Esophagus muscularis mucosa (tissue), 4 donors: ENCODE results near the gene NUP98. TPM values are rescaled to one million over a fixed set of nuclear protein-coding genes. Genes with fewer than 3 reads are reported as not detected.
A peak's percentile ranks its signal among the peaks of the same experiment; 100 is the strongest.

Experiments used
- DNase-seq: peaks from one replicate; pipeline ENCODE4 v3.0.0-alpha.2; 2017; ENCODE audit errors: extremely low spot score
- H3K27ac ChIP-seq, 4 donors: fragments of 200-600 bp; sonication (generic); replicated peaks in 1 of 4; 1 replicate in 3 of 4; 2 replicates in 1 of 4; pipeline ENCODE4 v1.5.1; 2016 to 2019; ENCODE audit warnings: mild to moderate bottlenecking in 1 of 4
- H3K27me3 ChIP-seq, 4 donors: fragments of 200-600 bp; sonication (generic); one replicate each; pipeline versions ENCODE4 v1.5.1 to v1.6.0; 2016 to 2019
- H3K36me3 ChIP-seq, 4 donors: fragments of 200-600 bp; sonication (generic); one replicate each; pipeline ENCODE4 v1.5.1; 2016 to 2019
- H3K4me1 ChIP-seq, 4 donors: fragments of 200-600 bp; sonication (generic); one replicate each; pipeline ENCODE4 v1.5.1; 2016 to 2019
- H3K4me3 ChIP-seq, 4 donors: fragments of 200-600 bp; sonication (generic); 1 replicate in 2 of 4; 2 replicates in 2 of 4; pipeline ENCODE4 v1.5.1; 2016 to 2019; ENCODE audit warnings: mild to moderate bottlenecking in 4 of 4, moderate library complexity in 1 of 4
- H3K9me3 ChIP-seq, 4 donors: fragments of 200-600 bp; sonication (generic); 1 replicate in 3 of 4; 2 replicates in 1 of 4; pipeline ENCODE4 v1.5.1; 2016 to 2019
- EP300 ChIP-seq: sonication (generic); formaldehyde crosslinking; IDR thresholded peaks from one replicate; pipeline ENCODE4 v1.6.1; 2017; ENCODE audit warnings: antibody characterized with exemption
- POLR2A ChIP-seq: fragments of 450-650 bp; IDR thresholded peaks from one replicate; pipeline ENCODE4 v1.6.1; 2017; ENCODE audit warnings: antibody characterized with exemption, moderate library complexity, mild to moderate bottlenecking, low read depth
- POLR2AphosphoS5 ChIP-seq, 2 donors: sonication (generic); formaldehyde crosslinking; IDR thresholded peaks; one replicate each; pipeline ENCODE4 v1.6.1; 2017; ENCODE audit warnings: antibody characterized with exemption in 2 of 2
- WGBS: methylation state at CpG from one replicate; pipeline ENCODE4 v1.1.5; 2018; 5-methylcytosine and 5-hydroxymethylcytosine counted together
- intact Hi-C: fragments of 100-400 bp; cut with DNase I; formaldehyde crosslinking; loops from one replicate; pipeline ENCODE4 v1.15.1; 2023
- total RNA-seq, 4 donors: library from RNA; depleted of rRNA; stranded (reverse); fragments of >200 nt; gene quantifications; one replicate each; pipeline versions ENCODE4 v1.1.0 to v1.2.1, GENCODE V29; 2016
- TF ChIP-seq, protein P1 (sequence below), 3 experiments: fragments of 200-600 bp in 2 of 3; fragments of 450-650 bp in 1 of 3; sonication (generic) in 2 of 3; IDR thresholded peaks; one replicate each; pipeline ENCODE4 v1.5.1; 2017 to 2019; ENCODE audit warnings: antibody characterized with exemption in 3 of 3, mild to moderate bottlenecking in 2 of 3, moderate library complexity in 1 of 3

NUP98 gene
- total RNA-seq, 4 donors from 2014 or later: 67.7 to 117 (median 89.8) TPM

DNA sequence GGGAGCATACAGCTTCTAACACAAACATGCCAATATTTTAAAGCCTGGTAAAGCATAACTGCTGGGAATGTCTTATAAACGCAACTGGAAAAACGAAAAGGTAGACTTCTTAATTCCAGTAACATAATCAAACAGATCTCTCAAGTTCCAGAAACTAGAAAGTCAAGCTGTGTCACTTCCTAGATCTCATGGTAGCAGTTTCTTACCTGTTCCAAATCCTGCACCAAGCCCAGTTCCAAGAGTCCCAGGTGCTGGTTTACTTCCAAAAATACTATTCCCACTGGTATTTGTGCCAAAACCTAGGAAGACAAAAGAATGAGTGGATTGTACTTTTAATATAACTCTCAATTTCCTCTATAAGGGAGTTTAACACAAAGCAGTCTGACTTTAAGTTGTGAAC is 44.2 kb downstream of the NUP98 start:
- Histone ChIP-seq H3K4me3 (no peak overlapping the region), H3K9me3 (no peaks in the 10 kb centered on the region), H3K4me1 (no peaks in the 10 kb centered on the region), H3K27ac (no peak overlapping the region), H3K36me3 (peaks cover 41 to 99% (median 87%) of the 10 kb centered on the region in 4 donors), H3K27me3 (no peaks in the 10 kb centered on the region)
- WGBS: 92% methylated on average over 2 of the region's 2 CpGs
- no peak for DNase-seq
- intact Hi-C loops: no loop called here
- TF ChIP-seq EP300: no peak
- no peak for TF ChIP-seq POLR2AphosphoS5 (IDR thresholded peaks at IDR 0.05)
- TF ChIP-seq POLR2A: no peak
- TF ChIP-seq, protein P1, sequence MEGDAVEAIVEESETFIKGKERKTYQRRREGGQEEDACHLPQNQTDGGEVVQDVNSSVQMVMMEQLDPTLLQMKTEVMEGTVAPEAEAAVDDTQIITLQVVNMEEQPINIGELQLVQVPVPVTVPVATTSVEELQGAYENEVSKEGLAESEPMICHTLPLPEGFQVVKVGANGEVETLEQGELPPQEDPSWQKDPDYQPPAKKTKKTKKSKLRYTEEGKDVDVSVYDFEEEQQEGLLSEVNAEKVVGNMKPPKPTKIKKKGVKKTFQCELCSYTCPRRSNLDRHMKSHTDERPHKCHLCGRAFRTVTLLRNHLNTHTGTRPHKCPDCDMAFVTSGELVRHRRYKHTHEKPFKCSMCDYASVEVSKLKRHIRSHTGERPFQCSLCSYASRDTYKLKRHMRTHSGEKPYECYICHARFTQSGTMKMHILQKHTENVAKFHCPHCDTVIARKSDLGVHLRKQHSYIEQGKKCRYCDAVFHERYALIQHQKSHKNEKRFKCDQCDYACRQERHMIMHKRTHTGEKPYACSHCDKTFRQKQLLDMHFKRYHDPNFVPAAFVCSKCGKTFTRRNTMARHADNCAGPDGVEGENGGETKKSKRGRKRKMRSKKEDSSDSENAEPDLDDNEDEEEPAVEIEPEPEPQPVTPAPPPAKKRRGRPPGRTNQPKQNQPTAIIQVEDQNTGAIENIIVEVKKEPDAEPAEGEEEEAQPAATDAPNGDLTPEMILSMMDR (IDR thresholded peaks at IDR 0.05): no peak

DNA sequence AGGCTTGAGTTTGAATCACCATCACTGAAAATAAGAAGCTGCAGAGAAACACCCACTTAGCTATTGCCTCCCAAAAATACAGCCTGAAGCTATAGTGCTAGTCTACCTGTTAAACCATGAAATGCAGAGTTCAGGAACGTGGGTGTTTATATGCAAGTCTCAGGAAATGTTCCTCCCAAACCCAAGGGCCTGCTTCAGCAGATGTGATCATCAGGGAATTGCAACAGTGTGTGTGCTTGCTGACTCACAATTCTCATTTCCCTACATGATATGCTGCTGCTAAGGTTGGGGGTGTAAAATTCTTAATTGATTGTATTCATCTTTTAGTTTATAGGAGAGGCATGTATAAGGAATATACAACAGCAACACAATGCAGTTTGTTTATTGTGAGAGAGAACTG is 49.6 kb downstream of the NUP98 start:
- no peak overlapping the region for H3K4me3 ChIP-seq
- peaks cover 42 to 97% (median 91%) of the 10 kb centered on the region in 4 donors for H3K36me3 ChIP-seq
- H3K4me1 ChIP-seq: no peaks in the 10 kb centered on the region
- no peaks in the 10 kb centered on the region for H3K9me3 ChIP-seq
- no peak for DNase-seq
- intact Hi-C loops: no loop called here
- H3K27me3 ChIP-seq: no peaks in the 10 kb centered on the region
- WGBS: 55% methylated on average over 1 of the region's 1 CpG
- H3K27ac ChIP-seq: no peak overlapping the region
- TF ChIP-seq, protein P1 (IDR thresholded peaks at IDR 0.05): no peak
- TF ChIP-seq EP300 (no peak), POLR2AphosphoS5 (IDR thresholded peaks at IDR 0.05) (no peak), POLR2A (no peak)

DNA sequence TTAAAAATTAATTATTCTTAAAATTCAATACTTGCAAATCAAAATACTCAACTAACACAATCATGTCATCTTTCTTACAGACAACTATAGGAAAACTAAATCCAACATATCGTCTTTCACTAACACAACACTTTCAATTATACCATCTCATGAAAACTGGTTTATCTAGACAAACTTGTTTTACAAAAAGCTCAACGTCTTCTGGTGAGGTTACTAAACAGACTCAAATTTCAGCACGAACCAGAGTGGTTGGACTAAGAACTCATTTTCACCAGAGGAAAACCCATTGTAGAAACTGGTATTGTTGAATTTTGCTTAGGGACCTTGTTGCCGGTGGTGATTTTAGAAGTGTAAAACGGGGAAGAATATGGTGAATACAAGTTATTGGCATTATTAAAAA is 52.2 kb downstream of the NUP98 start:
- H3K9me3 ChIP-seq: no peaks in the 10 kb centered on the region
- H3K4me3 ChIP-seq: no peak overlapping the region
- peaks cover 30 to 97% (median 90%) of the 10 kb centered on the region in 4 donors for H3K36me3 ChIP-seq
- TF ChIP-seq EP300 (no peak), POLR2A (no peak), POLR2AphosphoS5 (IDR thresholded peaks at IDR 0.05) (no peak)
- TF ChIP-seq, protein P1 (IDR thresholded peaks at IDR 0.05): no peak
- H3K27me3 ChIP-seq: no peaks in the 10 kb centered on the region
- no peak for DNase-seq
- WGBS: 94% methylated on average over 5 of the region's 5 CpGs
- H3K27ac ChIP-seq: no peak overlapping the region
- intact Hi-C loops: no loop called here
- no peaks in the 10 kb centered on the region for H3K4me1 ChIP-seq

DNA sequence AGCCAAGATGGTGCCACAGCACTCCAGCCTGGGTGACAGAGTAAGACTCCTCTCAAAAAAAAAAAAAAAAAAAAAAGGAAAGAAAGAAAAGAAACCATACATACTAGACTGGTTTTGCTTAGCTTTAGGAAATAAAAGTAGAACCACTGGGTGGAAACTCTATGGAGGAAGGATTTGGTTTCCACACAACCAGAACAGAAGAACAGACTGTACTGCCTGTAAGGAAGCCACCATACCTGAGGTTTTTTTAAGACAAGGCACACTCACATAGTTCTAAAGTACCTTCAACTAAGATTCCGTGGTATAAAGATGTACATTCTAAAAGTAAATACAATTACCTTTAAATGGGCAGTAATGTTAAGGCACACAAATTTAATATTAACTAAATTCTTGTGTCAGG is 58.6 kb downstream of the NUP98 start:
- Histone ChIP-seq H3K4me3 (no peak overlapping the region), H3K36me3 (peaks cover 53 to 94% (median 79%) of the 10 kb centered on the region in 4 donors), H3K9me3 (no peaks in the 10 kb centered on the region), H3K27ac (peak overlapping the region in 1 of 4 donors; percentile 20), H3K27me3 (no peaks in the 10 kb centered on the region), H3K4me1 (no peaks in the 10 kb centered on the region)
- intact Hi-C loops: no loop called here
- DNase-seq: no peak
- TF ChIP-seq, protein P1 (IDR thresholded peaks at IDR 0.05): no peak
- TF ChIP-seq POLR2A (no peak), EP300 (no peak), POLR2AphosphoS5 (IDR thresholded peaks at IDR 0.05) (no peak)
- 96% methylated on average over 1 of the region's 1 CpG for WGBS

DNA sequence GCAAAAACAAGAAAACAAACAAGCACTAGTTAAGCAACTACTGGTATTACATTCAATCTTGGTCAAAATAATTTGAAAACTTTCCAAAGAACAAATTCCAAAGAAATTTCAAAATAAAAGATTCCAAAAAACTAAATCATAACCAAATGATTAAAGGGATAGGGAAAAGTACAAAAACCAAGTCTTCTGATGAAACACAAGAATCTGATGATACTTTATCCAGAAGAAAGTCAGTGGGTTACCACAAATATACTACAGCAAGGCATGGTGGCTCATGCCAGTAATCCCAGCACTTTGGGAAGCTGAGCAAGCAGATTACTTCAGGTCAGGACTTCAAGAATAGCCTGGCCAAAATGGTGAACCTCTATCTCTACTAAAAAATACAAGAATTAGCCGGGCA is 59.1 kb downstream of the NUP98 start:
- H3K27ac ChIP-seq: peak overlapping the region in 1 of 4 donors; percentile 20
- H3K9me3 ChIP-seq: no peaks in the 10 kb centered on the region
- no peak overlapping the region for H3K4me3 ChIP-seq
- DNase-seq: no peak
- TF ChIP-seq, protein P1 (IDR thresholded peaks at IDR 0.05): no peak
- TF ChIP-seq EP300 (no peak), POLR2AphosphoS5 (IDR thresholded peaks at IDR 0.05) (no peak), POLR2A (no peak)
- H3K27me3 ChIP-seq: no peaks in the 10 kb centered on the region
- intact Hi-C loops: no loop called here
- H3K4me1 ChIP-seq: no peaks in the 10 kb centered on the region
- WGBS: 86% methylated on average over 1 of the region's 1 CpG
- peaks cover 53 to 94% (median 79%) of the 10 kb centered on the region in 4 donors for H3K36me3 ChIP-seq
